BLaER1 treated with 17β-estradiol and CSF1 and Interleukin-3, amounts not matched to agents 10 nM and 100 nM (cell line): ENCODE measurements around the gene METTL27.

Source experiments
- H3K27ac ChIP-seq, 11 experiments: shearing (Covaris generic); formaldehyde crosslinking; 2 replicates each; pipeline ENCODE4 v1.8.1; 2022
- H3K27me3 ChIP-seq, 11 experiments: shearing (Covaris generic); formaldehyde crosslinking; 2 replicates each; pipeline ENCODE4 v1.8.1; 2022
- H3K36me3 ChIP-seq, 11 experiments: shearing (Covaris generic); formaldehyde crosslinking; 2 replicates each; pipeline ENCODE4 v1.8.1; 2022
- H3K4me1 ChIP-seq, 10 experiments: shearing (Covaris generic); formaldehyde crosslinking; 2 replicates each; pipeline ENCODE4 v1.8.1; 2022
- H3K4me2 ChIP-seq, 11 experiments: shearing (Covaris generic); formaldehyde crosslinking; 2 replicates each; pipeline ENCODE4 v1.8.1; 2022
- H3K4me3 ChIP-seq, 10 experiments: shearing (Covaris generic); formaldehyde crosslinking; 2 replicates each; pipeline ENCODE4 v1.8.1; 2022
- H3K9ac ChIP-seq, 11 experiments: shearing (Covaris generic); formaldehyde crosslinking; 2 replicates each; pipeline ENCODE4 v1.8.1; 2022
- H3K9me3 ChIP-seq, 11 experiments: shearing (Covaris generic); formaldehyde crosslinking; replicated peaks in 1 of 11; 2 replicates each; pipeline ENCODE4 v1.8.1; 2022
- H4K20me1 ChIP-seq, 11 experiments: shearing (Covaris generic); formaldehyde crosslinking; 2 replicates each; pipeline ENCODE4 v1.8.1; 2022
- Cebpa-rat ChIP-seq, 11 experiments: shearing (Covaris generic); IDR thresholded peaks; 2 replicates each; pipeline ENCODE4 v1.8.1; 2022

Gene METTL27

DNA sequence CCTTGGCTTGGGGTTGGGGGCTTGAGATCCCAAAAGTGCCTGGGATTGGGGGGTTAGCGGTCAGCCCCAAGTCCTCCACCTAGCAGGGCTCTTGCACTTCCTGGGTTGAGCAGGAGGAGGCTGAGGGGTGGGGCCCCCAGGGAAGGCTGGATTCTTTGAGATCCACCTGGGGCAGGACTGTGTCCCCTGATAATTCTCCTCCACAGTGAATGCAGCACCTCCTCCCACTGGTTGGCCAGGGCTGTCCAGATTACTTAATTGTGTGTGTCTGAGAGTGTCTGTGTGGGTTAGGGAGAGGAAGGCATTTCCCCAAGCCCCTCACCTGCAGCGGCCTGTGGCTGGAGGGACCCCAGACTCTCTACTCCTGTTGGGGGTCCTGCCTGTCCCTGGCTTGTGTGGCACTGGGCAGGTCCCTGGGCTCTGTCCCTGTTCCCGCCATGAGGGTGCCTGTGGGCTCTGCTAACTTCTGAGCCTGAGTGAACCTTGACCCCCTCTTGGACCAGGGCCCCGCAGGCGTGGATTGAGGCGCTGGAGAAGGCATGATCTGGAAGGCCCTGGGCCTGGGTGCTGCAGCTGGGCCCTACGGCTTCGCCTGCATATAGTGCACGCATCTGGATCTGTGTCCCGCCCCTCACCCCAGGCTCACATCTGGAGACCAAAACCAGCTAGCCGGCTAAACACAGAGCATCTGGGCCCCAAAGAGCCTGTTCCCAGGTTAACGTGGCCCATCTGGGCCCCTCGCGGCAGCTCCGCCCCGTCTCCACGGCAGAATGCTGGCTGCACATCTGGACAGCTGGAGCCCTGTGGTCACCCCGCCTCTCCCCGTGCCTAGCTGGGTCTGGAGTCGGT is 29.1 kb upstream of the METTL27 start:
- Histone ChIP-seq H3K9ac (peak overlapping the region in 2 of 11 experiments; percentile 26 to 41; a peak in 2 of 22 replicates), H3K36me3 (no peaks in the 10 kb centered on the region), H3K4me3 (no peak overlapping the region), H3K4me2 (peak overlapping the region in 9 of 11 experiments; percentile 37 to 80 (median 51); a peak in 17 of 22 replicates), H4K20me1 (0 out of 22 replicates have a peak, but pooled peaks cover 0 to 4% (median 0%) of the 10 kb centered on the region in 11 experiments), H3K4me1 (peaks cover 0 to 20% (median 16%) of the 10 kb centered on the region in 10 experiments; a peak in 15 of 20 replicates), H3K27ac (no peak overlapping the region), H3K27me3 (peaks cover 0 to 5% (median 0%) of the 10 kb centered on the region in 11 experiments; a peak in 2 of 22 replicates), H3K9me3 (no peaks in the 10 kb centered on the region)
- TF ChIP-seq Cebpa-rat (IDR thresholded peaks at IDR 0.05): no peak

DNA sequence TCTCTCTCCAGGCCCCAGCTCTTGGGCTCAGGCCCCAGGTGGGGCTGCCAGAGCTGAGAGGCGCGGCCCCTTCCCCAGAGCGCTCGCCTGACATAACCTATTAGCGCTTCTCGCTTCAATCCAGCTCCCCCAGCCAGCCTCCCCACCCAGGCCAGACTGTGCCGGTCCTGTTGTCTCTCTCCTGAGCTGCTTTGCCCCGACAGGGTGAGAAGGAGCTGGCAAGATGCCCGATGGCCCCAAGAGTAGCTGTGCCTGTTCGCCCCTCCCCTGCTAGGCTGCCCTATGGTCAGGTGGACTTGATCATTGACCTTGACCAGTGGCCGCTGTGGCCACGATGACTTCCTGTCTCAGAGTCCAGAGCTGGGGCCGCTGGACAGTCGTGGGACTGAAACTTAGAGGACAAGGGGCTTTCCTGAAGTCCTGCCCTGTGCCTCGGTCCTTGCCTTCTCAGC is 27.8 kb upstream of the METTL27 start:
- no peaks in the 10 kb centered on the region for H3K36me3 ChIP-seq
- peaks cover 0 to 20% (median 16%) of the 10 kb centered on the region in 10 experiments; a peak in 15 of 20 replicates for H3K4me1 ChIP-seq
- no peak overlapping the region for H3K4me2 ChIP-seq
- peaks cover 0 to 5% (median 0%) of the 10 kb centered on the region in 11 experiments; a peak in 2 of 22 replicates for H3K27me3 ChIP-seq
- H3K4me3 ChIP-seq: no peak overlapping the region
- H3K9me3 ChIP-seq: no peaks in the 10 kb centered on the region
- 0 out of 22 replicates have a peak, but pooled peaks cover 0 to 4% (median 0%) of the 10 kb centered on the region in 11 experiments for H4K20me1 ChIP-seq
- TF ChIP-seq Cebpa-rat (IDR thresholded peaks at IDR 0.05): no peak
- no peak overlapping the region for H3K9ac ChIP-seq
- H3K27ac ChIP-seq: no peak overlapping the region

DNA sequence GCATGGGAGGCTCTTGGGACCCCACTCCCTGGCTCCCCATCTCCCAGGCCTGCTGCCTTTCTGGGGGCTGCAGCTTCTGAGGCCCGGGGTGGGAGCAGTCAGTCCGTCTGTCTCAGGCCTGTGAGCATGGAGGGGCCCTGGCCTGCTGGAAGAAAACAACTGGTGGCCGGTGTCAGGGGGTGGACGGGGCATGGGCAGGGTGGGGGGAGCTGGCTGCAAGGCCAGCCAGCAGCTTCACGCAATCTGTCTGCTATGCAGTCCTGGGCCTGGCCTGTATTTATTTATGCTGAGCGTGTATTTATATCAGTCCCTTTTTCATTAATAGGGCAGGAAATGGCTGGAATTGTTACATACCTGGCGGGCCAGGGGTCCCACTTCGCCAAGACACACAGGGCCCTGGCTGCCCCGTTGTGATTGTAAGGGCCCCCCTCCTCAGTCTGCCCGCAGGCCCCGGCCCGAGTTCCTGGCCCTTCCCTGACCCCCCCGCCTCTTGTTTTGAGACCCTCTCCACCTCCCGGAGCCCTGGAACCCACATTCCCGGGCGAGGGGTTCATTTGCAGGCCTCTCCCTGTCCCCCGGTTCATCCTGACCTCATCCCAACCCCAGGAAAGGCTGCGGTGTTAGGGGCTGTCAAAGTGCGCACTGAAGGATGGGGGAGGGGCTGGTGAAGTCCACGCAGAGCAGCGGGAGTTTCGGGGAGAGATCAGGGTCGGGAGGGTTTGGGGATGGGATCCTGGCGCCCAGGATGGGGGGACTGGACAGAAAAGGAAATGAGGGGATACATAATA is 26.9 kb upstream of the METTL27 start:
- Histone ChIP-seq H3K4me3 (no peak overlapping the region), H3K4me2 (no peak overlapping the region)

DNA sequence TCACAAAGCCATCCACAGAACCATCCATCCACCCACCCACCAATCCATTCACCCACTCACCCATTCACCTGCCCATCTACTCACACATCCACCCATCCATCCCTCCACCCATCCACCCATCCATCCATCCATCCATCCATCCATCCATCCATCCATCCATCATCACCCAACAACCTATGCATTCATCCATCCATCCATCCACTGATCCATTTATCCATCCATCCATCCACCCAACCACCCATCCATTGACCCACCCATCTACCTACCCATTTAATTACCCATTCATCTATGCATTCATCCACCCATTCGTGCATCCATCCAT is 24.1 kb upstream of the METTL27 start:
- Histone ChIP-seq H3K27me3 (no peaks in the 10 kb centered on the region), H3K36me3 (no peaks in the 10 kb centered on the region), H3K4me3 (no peak overlapping the region), H3K9me3 (no peaks in the 10 kb centered on the region), H3K27ac (no peak overlapping the region), H4K20me1 (0 out of 22 replicates have a peak, but pooled peaks cover 0 to 3% (median 0%) of the 10 kb centered on the region in 11 experiments), H3K9ac (no peak overlapping the region), H3K4me1 (peaks cover 0 to 8% (median 4%) of the 10 kb centered on the region in 10 experiments; a peak in 13 of 20 replicates), H3K4me2 (no peak overlapping the region)
- TF ChIP-seq Cebpa-rat (IDR thresholded peaks at IDR 0.05): no peak

More for the DNA sequence above, 26.9 kb upstream of the METTL27 start:
- peaks cover 0 to 5% (median 0%) of the 10 kb centered on the region in 11 experiments; a peak in 2 of 22 replicates for H3K27me3 ChIP-seq
- no peaks in the 10 kb centered on the region for H3K36me3 ChIP-seq
- no peak overlapping the region for H3K9ac ChIP-seq
- no peak for TF ChIP-seq Cebpa-rat (IDR thresholded peaks at IDR 0.05)
- no peaks in the 10 kb centered on the region for H3K9me3 ChIP-seq
- H4K20me1 ChIP-seq: 0 out of 22 replicates have a peak, but pooled peaks cover 0 to 4% (median 0%) of the 10 kb centered on the region in 11 experiments
- H3K27ac ChIP-seq: no peak overlapping the region
- H3K4me1 ChIP-seq: peaks cover 0 to 20% (median 16%) of the 10 kb centered on the region in 10 experiments; a peak in 15 of 20 replicates

DNA sequence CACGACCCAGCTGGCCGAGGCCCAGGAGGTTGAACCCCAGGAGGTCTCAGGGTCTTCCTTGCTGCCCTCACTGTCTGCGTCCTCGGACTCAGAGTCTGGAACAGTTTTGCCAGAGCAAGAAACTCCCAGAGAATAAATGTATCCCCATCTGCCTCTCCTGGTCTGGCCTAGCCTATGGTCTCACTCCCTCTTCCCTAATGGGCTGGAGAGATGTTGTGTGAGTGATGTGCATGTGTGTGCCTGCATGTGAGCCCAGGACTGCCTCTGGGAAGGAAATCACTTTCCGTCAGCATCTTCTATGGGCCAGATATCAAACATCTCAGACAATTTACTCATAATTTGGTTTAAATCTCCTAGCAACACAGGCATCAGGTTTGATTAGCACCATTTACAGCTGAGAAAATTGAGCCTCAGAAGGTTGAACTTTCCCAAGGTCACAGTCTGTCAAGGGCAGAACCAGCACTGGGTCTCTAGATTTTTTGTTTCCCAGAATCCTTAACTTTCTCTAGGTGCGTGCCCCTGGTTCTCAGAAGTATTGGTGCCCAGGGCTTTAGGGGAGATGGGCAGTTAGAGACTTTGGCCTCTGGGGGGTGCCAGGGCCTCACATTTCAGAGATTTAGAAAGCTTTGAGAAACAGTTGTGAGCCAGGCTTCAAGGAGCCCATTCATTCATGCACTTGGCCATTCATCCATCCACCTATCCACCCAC is 23.6 kb upstream of the METTL27 start:
- H3K4me1 ChIP-seq: peaks cover 0 to 3% (median 0%) of the 10 kb centered on the region in 10 experiments; a peak in 5 of 20 replicates
- H3K9ac ChIP-seq: no peak overlapping the region
- H4K20me1 ChIP-seq: 0 out of 22 replicates have a peak, but pooled peaks cover 0 to 2% (median 0%) of the 10 kb centered on the region in 11 experiments
- H3K4me3 ChIP-seq: no peak overlapping the region
- H3K9me3 ChIP-seq: no peaks in the 10 kb centered on the region
- TF ChIP-seq Cebpa-rat (IDR thresholded peaks at IDR 0.05): no peak
- H3K27me3 ChIP-seq: no peaks in the 10 kb centered on the region
- no peaks in the 10 kb centered on the region for H3K36me3 ChIP-seq
- no peak overlapping the region for H3K4me2 ChIP-seq
- H3K27ac ChIP-seq: no peak overlapping the region

DNA sequence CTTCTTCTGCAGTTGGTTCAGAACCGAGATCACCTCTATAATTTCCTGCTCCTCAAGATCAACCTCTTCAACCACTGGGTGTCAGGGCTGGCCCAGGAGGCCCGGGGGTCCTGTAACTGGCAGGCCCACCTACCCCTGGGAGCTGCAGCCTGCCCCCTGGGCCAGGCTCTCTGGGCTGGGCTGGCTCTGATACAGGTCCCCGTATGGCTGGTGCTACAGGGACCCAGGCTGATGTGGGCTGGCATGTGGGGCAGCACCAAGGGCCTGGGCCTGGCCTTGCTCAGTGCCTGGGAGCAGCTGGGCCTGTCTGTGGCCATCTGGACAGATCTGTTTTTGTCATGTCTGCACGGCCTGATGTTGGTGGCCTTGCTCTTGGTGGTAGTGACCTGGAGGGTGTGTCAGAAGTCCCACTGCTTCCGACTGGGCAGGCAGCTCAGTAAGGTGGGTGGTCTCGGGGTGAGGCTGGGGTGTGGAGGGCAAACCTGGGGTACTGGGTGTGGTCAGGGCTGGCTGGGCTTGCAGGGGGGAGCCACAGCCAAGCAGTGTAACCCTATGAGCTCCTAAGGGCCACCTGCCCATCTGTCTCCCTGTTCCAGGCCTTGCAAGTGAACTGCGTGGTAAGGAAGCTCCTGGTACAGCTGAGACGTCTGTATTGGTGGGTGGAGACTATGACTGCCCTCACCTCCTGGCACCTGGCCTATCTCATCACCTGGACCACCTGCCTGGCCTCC is 22.8 kb upstream of the METTL27 start:
- no peak overlapping the region for H3K4me2 ChIP-seq
- H3K36me3 ChIP-seq: no peaks in the 10 kb centered on the region
- H3K4me1 ChIP-seq: no peaks in the 10 kb centered on the region
- H3K9ac ChIP-seq: no peak overlapping the region
- H4K20me1 ChIP-seq: no peaks in the 10 kb centered on the region
- H3K9me3 ChIP-seq: no peaks in the 10 kb centered on the region
- no peak overlapping the region for H3K27ac ChIP-seq
- TF ChIP-seq Cebpa-rat (IDR thresholded peaks at IDR 0.05): no peak
- H3K27me3 ChIP-seq: no peaks in the 10 kb centered on the region
- no peak overlapping the region for H3K4me3 ChIP-seq

DNA sequence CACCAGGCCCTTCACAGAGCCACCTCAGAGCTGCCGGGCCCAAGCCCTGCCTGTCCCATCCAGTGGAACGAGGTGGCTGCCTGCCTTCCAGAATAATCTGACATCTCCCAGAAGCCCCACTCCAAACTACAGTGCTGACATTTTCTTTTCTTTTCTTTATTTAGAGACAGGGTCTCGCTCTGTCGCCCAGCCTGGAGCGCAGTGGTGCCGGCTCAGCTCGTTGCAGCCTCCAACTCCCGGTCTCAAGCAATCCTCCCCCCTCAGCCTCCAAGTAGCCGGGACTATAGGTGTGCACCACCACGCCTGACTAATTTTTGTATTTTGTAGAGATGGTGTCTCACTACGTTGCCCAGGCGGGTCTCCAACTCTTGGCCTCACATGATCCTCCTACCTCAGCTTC is 19.0 kb upstream of the METTL27 start:
- H3K27ac ChIP-seq: no peak overlapping the region
- no peak for TF ChIP-seq Cebpa-rat (IDR thresholded peaks at IDR 0.05)
- H3K9ac ChIP-seq: no peak overlapping the region

DNA sequence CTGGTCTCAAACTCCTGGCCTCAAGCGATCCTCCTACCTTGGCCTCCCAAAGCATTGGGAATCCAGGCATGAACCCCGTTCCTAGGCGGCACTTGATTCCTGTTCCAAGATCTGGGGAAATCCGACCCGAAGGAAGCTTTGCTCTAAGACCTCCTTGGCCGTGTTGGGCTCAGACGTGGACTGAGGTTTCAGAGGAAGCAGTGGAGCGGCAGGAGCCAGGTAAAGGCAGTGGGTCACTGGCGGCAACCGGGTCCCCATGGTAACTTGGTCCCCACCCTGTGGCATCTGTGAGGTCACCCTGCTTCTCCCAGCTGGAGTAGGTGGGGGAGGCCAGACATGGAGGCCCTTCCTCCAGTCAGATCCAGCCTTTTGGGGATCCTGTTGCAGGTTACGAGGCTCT is 18.5 kb upstream of the METTL27 start, which contains the start of gene TMEM270:
TMEM270 (plus strand) TSS at position 301 of the 400 bp plus-strand sequence; CDS start at position 337, 36 bp downstream.
- peaks cover 0 to under 1% (median 0%) of the 10 kb centered on the region in 11 experiments; a peak in 1 of 22 replicates for H3K27me3 ChIP-seq

More for the DNA sequence above, 19.0 kb upstream of the METTL27 start:
- Histone ChIP-seq H4K20me1 (no peaks in the 10 kb centered on the region), H3K9me3 (no peaks in the 10 kb centered on the region), H3K4me2 (no peak overlapping the region), H3K4me3 (no peak overlapping the region), H3K4me1 (peaks cover 0 to 20% (median 10%) of the 10 kb centered on the region in 10 experiments; a peak in 14 of 20 replicates), H3K36me3 (no peaks in the 10 kb centered on the region), H3K27me3 (no peaks in the 10 kb centered on the region; a peak in 1 of 22 replicates)

More for the DNA sequence above, 18.5 kb upstream of the METTL27 start, which contains the start of gene TMEM270:
- Histone ChIP-seq H3K9ac (no peak within 1 kb of the TSS), H3K4me2 (no peak within 1 kb of the TSS), H3K4me1 (peaks cover 0 to 20% (median 11%) of the 10 kb centered on the region in 10 experiments; a peak in 14 of 20 replicates), H3K27ac (no peak within 1 kb of the TSS), H3K36me3 (no peaks in the 10 kb centered on the region), H4K20me1 (no peaks in the 10 kb centered on the region), H3K9me3 (no peaks in the 10 kb centered on the region), H3K4me3 (no peak within 1 kb of the TSS)
- no peak for TF ChIP-seq Cebpa-rat (IDR thresholded peaks at IDR 0.05)
